Stimulated activated CD4-positive, alpha-beta T cell treated with anti-CD3 and anti-CD28 coated beads, Interleukin-2, amount 100 ng/mL, for 48 hours (primary cell): ENCODE measurements around the gene GRAMD2B.
"Not testable (repeated sequence)": the region's sequence is repeated elsewhere in the genome, so short reads cannot be mapped to it uniquely, and the experiment has no call there.

Source experiments
- DNase-seq, 2 donors: peaks; one replicate each; pipeline ENCODE4 v3.0.0-alpha.2; 2020

Gene GRAMD2B, protein sequence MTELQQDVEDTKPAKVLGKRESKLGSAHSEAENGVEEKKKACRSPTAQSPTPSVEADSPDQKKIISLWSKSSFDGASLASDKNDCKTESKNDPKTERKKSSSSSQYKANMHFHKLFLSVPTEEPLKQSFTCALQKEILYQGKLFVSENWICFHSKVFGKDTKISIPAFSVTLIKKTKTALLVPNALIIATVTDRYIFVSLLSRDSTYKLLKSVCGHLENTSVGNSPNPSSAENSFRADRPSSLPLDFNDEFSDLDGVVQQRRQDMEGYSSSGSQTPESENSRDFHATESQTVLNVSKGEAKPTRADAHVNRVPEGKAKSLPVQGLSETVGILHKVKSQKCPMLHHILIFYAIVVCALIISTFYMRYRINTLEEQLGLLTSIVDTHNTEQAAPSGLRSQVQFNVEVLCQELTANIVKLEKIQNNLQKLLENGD

GRCh38 chr5:126422994-126423788 lies at the start of gene GRAMD2B:
Gene GRAMD2B (plus strand): TSS chr5:126423409. CDS start chr5:126423607, 198 bp downstream.
- DNase-seq, result peak; percentile 46 to 54

GRCh38 chr5:126374109-126374416 lies 49.1 kb upstream of the GRAMD2B start:
- no peak for DNase-seq

- no peak for DNase-seq
Measured at GRCh38 chr5:126376443-126376842, 46.8 kb upstream of the GRAMD2B start.

DNA sequence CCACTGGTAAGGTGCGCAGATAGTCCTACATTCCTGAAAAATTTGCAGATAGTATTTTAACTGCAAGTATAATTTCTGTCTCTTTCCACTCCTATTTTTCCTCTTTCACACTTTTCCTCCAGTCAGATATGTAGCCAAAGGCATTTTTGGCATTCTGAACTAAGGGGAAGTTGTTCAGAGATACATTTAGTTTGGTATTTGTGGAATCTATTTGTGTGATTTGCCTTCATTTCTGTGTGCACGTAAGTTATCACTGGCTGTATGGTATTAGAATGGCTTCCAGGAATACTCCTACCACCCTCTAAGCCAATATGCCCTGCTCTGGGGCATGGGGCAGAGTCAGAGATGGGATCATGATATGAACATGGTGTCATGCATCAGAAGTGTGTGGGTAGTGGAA lies 45.8 kb upstream of the GRAMD2B start:
- DNase-seq, result no peak

- not testable (repeated sequence) for DNase-seq
Measured at GRCh38 chr5:126380316-126380715, 42.9 kb upstream of the GRAMD2B start.

GRCh38 chr5:126383246-126383645 lies 40.0 kb upstream of the GRAMD2B start:
- no peak for DNase-seq

DNA sequence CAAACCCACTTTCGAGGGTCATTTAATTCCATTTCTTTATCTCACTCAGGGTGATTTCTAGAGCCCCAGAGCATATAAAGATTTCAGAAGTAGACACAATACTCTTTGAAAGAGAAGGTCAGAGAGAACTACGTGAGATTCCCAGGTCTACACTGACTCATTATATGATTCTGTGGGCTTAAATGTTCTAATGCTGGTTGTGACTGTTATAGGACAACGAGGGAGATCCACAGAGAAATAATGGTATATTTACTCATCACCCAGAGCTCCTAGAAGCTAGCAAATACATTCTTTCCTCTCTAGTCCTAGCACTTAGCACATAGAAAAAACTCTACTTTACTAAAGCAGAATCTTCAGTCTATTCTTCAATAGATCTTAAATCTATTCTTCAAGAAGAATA lies 39.4 kb upstream of the GRAMD2B start:
- DNase-seq, result no peak

- DNase-seq, result no peak
Measured at GRCh38 chr5:126384985-126385384, 38.2 kb upstream of the GRAMD2B start.

GRCh38 chr5:126385524-126386502 lies 37.4 kb upstream of the GRAMD2B start:
- DNase-seq, result no peak

DNA sequence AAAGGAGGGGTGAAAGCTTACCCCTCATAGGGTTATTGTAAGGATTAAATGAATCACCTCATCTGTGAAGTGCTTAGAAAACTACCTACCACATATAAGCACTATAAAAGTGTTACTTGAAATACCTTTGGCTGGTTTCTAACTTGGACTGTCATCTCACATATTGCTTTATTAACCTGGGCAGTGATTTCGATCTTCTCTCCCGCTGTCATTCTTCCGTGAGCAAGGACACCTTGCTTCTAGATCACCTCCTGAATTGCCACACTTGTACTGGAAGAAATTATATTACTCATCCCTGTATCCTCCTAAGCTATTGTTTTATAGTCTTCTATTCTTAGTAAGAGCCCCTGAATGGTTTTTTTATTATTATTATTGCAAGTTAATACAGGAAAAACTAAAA lies 34.0 kb upstream of the GRAMD2B start:
- no peak for DNase-seq

GRCh38 chr5:126390051-126390450 lies 33.2 kb upstream of the GRAMD2B start:
- no peak for DNase-seq

DNA sequence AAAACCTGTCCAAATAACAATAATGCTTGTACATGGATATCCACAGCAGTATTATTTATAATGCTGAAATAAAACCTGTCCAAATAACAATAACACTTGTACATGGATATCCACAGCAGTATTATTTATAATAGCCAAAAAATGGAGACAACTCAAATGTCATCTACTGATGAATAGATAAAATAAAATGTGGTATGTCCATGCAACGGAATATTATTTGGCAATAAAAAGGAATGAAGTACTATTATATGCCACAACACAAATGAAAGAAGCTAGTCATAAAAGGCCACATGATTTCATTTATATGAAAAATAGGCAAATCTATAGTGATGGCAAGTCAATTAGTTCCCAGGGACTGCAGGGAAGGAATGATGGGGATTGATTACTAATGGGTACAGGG lies 31.8 kb upstream of the GRAMD2B start:
- DNase-seq, result no peak

DNA sequence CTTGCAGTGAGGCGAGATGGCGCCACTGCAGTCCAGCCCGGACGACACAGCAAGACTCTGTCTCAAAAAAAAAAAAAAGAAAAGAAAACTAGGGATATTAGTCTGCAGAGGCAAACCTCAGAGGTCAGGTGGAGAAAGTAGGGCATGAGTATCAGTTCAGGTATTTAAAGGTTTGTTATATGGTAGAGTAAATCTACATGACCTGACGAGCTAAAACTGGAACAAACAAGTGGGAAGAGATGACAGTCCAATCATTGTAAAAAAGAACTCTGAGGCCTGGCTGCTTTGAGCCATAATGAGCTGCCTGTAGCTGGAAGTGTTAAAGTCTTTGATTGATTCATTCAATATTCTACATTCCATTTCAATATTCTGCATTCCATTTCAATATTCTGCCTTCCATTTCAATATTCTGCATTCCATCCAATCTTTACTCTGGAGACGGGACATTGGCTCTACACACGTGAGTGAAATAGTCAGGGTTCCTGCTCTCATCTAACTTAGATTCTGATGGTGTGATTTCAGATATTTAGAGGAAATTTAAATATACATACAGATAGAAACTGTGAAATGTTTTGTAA lies 28.9 kb upstream of the GRAMD2B start:
- DNase-seq, result no peak

DNA sequence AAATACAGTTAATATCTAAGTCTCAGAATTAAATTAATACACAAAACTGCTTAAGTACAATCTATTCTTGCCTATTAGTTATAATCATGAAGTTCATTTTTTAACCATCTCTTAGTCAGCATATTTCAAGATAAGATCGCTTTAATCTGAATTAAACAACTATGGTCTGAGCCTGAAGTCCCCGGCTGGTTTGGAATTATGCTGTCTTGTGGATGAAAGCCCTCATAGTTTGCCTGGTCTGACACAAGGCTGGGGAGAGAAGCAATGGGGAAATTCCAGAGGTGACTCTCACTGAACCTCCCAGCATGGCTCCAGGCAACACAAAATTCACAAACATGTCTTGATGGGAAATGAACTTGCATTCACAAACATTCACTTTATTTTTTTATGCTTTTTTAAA lies 28.0 kb upstream of the GRAMD2B start:
- DNase-seq, result no peak

- DNase-seq, result no peak
Measured at GRCh38 chr5:126395605-126396004, 27.6 kb upstream of the GRAMD2B start.

DNA sequence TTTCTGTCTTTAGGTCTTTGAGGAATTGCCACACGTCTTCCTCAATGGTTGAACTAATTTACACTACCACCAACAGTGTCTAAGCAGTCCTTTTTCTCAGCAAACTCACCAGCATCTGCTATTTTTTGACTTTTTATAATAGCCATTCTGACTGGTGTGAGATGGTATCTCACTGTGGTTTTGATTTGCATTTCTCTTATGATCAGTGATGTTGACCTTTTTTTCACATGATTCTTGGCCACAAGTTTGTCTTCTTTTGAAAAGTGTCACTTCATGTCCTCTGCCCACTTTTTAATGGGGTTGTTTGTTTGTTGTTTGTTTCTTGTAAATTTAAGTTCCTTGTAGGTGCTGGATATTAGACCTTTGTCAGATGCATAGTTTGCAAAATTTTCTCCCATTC lies 26.5 kb upstream of the GRAMD2B start:
- not testable (repeated sequence) for DNase-seq

GRCh38 chr5:126398791-126399190 lies 24.4 kb upstream of the GRAMD2B start:
- no peak for DNase-seq

- no peak for DNase-seq
Measured at GRCh38 chr5:126400621-126401251, 22.5 kb upstream of the GRAMD2B start.

GRCh38 chr5:126402621-126403555 lies 20.3 kb upstream of the GRAMD2B start:
- no peak for DNase-seq

DNA sequence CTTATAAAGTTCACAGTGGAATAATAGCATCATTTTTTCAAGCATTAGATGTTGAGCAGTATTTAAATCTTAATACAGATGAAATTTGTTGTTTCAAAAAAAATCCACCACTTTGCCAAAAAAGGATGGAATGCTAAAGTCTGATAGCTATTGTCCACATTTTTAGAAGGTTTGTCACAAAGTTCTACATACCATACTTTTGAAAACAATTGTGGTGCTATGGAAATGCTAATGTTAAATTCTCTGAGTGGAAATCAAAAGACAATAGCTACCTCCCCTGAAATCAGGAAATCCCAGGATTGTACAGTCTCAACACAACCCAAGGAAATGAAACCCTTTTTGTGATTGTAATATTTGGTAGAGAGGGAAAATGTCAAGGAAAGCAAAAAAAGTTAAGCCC lies 19.3 kb upstream of the GRAMD2B start:
- no peak for DNase-seq

DNA sequence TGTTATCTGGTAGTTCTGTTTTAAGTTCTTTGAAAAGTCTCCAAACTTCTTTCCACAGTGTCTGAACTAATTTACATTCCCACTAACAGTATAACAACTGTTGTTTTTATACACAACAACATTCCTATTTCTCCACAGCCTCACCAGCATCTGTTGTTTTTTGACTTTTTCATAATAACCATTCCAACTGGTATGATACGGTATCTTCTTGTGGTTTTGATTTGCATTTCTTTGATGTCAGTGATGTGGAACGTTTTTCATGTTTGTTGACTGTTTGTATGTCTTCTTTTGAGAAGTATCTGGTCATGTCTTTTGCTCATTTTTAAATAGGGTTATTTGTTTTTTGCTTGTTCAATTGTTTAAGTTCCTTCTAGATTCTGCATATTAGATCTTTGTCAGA lies 12.6 kb upstream of the GRAMD2B start:
- no peak for DNase-seq
